Esophagus mucosa (tissue), 1 donor: Measurements from ENCODE around the gene NTM. TPM values are rescaled to one million over a fixed set of nuclear protein-coding genes. Genes with fewer than 3 reads are reported as not detected.
A peak's percentile ranks its signal among the peaks of the same experiment; 100 is the strongest.

Source experiments
- ATAC-seq: fragments of 200-7000 bp; cut with Tn5 transposase; one replicate; pipeline ENCODE4 v1.9.1; 2020
- total RNA-seq: library from RNA; stranded (reverse); gene quantifications from one replicate; pipeline ENCODE4 v1.2.4, GENCODE V29; 2023
- donor health status: DM: yes; HTN: yes; CAD: no.

The NTM gene
- total RNA-seq, 1 donor from 2014 or later = 0.92 TPM

DNA sequence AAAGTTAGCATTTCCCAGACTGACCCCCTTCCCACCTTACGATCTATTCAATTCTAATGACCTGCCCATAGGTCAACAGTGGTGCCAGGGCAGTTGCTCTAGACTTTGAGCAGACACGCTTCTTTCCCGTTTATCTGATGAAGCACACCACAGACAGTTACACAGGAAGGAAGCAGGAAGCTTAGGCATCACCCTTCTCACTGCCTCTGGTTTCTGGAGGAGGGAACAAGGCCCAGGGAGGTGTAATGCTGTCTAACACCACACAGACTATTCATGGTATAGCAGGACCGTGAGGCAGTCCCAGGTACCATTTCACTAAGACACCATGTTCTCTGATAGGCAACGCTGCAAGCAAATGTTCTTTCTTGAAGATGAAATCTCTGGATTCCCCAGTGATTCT is 279.4 kb downstream of the NTM start:
- ATAC-seq = no peak

DNA sequence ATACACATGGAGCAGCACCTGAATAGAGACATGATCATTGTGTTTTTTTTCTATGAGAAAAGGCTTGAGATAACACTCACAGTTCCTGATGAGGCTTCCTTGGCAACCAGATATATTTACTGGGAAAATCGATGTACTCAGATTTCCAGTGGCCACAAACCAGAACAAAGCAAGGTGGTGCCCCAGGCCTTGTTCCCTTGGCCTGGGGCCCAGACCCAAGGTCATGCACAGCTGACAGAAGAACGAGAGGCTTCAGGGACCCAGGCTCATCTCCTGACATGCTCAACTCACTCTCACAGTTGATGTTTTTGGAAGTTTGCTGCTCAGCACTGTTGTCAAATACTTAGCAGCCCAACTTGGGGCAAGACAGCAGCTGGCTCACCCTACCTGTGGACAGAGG is 281.8 kb downstream of the NTM start:
- no peak for ATAC-seq

DNA sequence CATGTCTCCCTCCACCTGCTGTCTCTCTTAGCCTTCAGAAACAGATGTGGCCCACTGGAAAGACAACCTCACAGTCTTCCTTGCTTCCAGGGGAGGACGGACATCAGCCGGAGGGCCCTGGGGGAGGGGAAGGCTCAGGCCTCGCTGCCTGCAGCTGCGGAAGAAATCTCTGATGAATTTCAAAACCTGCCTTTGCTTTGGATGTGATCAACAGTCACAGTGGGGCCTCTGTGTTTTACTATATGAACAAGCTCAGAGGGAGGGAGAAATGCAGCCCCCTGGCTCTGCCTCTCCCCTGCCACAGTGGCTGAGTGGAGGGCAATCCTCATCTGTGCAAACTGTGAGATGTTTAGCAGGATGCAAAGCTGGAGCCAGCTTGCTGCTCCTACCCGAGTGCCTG is 282.8 kb downstream of the NTM start:
- ATAC-seq = no peak

GRCh38 chr11:131654849-131655248 is 284.4 kb downstream of the NTM start:
- ATAC-seq = no peak

- ATAC-seq = no peak
Measured at GRCh38 chr11:131656179-131656838, 285.9 kb downstream of the NTM start.

DNA sequence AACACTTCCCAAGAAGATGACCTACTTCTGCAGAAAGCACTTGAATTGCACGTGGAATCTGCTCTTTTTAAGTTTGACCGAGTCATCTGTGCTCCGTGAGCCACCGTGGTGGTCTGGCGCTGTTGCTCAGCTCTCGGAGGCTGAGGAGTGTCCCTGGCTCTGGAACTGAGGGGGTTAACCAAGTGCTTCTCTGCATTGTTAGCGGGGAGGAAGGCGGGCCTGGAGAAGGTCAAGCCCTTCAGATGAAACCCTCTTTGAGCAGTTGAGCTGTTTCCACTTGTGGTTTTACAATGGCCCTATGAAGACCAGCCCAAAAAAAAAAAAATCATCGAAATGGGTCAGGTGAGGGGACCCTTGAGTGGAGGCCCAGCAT is 286.4 kb downstream of the NTM start:
- no peak for ATAC-seq

- no peak for ATAC-seq
Measured at GRCh38 chr11:131658414-131658813, 288.0 kb downstream of the NTM start.

DNA sequence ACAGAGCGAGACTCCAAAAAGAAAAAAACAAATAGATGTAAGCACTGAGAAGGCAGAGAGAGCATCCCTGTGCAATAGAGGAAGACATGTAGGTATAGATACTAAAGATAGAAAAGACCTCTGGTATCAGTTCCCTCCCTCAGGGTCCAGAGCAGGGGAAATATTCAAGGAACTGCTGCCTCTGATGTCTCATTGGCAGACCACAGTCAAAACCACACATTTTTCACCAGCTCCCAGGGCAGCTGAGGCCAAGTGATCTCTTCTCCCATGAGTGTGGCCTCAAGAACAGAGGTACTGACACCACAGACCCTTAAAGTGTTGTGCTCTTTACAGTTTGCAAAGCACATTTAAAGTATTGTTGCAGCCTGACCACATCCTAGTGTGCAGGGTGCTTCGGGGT is 288.5 kb downstream of the NTM start:
- no peak for ATAC-seq

DNA sequence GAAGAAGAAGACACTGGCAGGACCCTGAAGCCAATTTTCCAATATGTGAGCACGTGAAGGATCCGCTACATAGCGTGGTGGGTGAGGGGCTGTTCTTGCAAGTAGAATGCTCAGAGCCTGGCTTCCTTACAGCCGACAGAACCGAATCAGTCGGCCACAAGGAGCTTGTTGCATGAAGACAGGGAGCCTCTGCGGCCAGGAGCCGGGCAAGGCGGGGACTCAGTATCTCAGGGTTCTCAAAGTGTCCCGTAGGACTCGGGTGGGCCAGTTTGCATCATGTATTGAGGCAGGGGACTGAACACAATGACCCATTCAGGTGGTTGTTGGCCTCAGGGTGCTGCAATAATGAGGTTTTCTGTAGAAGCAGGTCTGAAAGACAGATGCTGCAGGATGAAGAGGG is 289.5 kb downstream of the NTM start:
- no peak for ATAC-seq

GRCh38 chr11:131661132-131661531 is 290.7 kb downstream of the NTM start:
- ATAC-seq = no peak

GRCh38 chr11:131662317-131662972 is 292.0 kb downstream of the NTM start:
- ATAC-seq = no peak

GRCh38 chr11:131662993-131663392 is 292.6 kb downstream of the NTM start:
- no peak for ATAC-seq

DNA sequence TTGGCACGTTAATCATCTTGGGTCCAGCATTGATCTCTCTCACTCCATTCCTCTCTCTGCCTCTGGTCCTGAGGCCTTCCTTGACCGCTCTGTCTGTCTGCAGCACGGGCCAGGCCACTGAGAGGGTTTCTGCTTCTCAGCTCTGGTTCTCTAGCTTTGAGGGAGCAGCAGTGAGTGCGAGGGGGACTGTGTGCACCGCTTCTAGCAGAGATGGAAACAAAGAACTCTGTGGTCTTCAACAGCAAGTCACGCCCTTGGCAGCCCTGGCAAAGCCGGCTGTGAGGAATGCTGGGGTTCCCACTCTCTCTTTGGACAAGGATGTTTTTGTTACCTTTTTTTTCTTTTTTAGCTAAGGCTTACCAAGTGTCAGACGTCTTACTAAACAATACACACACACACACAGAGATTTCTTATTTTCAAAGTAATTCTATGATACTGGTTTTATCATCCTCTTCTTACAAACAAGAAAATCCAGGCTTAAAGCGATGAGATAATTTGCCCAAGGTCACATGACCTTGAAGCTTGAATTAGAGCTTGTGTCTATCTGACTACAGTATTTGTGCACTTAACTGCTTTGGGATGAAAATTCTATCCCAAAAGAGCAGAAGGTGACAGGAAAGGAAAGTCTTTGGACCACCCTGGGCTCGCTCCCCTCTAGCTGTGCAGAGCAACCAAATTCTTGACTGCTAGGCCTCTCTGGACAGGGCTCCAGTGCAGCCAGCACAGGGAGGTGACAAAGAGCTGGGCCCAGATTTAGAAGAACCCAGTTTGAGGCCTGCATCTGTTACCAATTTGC is 293.2 kb downstream of the NTM start:
- no peak for ATAC-seq

DNA sequence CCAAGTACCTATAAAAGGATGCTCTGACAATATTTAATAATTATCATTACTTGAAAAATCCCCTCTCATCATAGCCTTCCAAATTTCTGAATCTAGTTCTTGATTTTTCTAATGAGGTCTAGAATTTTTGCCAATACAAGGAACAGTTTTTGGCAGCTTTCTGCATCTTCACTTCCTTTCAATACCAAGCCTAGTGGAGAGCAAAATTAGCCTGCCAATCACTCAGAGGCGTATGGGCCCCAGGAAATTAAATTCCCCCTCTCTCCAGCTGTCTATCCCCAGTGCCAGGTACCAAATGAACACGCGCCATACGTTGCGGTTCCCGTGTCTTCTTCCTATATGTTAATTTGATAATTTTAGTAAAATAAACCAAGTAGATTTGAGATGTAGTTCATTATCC is 293.9 kb downstream of the NTM start:
- ATAC-seq = no peak

- no peak for ATAC-seq
Measured at GRCh38 chr11:131664816-131665215, 294.4 kb downstream of the NTM start.

DNA sequence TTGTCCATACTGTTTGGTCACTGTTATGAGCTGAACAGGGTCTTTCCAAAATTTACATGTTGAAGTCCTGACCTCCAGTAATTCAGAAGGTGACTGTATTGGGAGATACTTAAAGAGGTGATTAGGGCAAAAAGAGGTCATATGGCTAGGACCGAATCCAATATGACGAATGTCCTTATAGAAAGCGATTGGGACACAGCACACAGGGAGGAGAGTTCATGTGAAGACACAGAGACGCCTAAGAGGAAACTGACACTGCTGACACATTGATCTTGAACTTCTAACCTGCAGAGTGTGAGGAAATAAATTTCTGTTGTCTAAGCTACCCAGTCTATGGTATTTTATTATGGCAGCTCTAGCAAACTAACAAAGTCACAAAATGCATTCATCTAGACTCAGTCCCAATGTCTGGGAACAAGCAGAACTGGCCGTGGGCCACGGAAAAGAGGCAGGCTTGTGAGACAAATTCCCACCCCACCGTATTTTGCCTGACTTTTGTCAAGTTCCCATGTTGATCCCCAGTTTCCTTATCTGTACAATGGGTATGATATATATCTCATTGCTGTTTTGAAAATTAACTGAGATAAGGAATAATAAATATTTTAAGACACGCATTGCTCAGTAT is 295.0 kb downstream of the NTM start:
- ATAC-seq = no peak

DNA sequence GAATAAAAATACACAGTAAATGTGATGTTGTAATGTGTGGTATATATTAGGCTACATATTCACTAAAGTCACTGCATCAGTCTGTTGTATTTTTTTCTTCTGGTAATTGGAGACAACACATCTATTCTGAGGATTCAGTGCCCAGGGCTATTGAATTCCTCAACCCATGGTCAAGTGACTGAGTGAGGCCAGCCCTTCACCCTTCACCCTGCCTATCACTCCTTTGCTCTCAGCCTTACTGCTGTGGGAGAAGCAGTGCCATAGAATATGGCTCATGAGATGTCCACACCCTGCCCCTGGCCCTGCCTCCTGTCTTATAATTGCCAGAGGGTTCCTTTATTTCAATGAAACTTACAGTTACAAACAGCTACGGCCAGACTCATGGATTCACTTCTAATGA is 295.6 kb downstream of the NTM start:
- no peak for ATAC-seq

- no peak for ATAC-seq
Measured at GRCh38 chr11:131666617-131667016, 296.2 kb downstream of the NTM start.

DNA sequence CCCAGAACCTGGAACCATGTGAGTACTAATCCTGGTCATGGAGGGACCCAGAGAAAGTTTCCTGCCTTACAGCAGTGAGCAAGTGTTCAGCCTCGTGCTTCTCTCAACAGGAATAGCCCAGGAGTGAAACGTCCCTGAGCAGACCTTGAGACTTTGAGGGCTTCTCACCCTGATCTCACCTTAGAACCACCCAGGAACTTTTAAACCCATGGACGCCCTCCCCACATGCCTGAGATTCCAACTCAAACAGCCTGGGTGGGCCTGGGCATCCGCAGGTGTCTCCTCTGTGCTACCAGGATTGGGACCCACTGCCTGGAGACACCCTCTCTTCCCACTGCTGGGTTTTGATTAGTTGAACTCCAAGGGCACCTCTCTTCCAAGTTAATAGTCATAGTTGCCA is 297.2 kb downstream of the NTM start:
- ATAC-seq = no peak

- ATAC-seq = peak; percentile 58
Measured at GRCh38 chr11:131668500-131669400, 298.3 kb downstream of the NTM start.

DNA sequence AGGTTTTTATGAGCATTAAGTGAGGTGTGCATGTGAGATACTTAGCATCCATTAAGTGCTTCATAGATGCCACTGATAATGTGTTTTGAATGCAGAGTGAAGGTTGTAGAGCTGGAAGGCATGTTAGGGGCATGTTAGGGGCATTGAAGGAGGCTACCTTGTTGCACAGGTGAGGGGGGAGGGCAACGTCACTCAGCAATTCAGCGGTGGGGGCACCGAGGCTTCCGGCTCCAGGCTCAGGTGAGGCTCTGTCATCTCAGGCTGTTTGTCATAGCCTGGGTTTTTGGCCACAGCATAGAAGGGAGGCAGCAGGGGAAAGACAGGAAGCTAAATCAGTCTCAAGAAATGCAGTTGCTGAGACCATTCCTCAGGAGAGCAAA is 299.0 kb downstream of the NTM start:
- no peak for ATAC-seq

DNA sequence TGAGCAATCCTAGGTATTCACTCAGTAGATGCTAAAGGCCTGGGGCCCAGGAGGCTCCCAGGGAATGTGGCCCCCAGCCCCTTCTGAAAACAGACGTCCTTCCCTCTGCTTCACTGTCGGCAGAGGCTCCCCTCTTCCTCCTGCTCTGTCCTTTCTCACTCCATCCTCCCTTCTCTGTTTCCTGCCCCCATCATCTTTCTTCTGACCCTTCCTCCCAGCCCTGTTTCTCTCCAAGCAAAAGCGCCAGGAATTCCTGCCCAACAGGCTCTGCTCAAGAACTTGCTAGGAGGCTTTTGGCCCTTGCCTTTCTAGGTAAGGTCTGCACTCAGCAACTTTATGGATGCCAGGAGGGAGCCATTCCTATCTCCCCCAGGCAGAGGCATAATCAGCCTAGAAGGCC is 300.5 kb downstream of the NTM start:
- no peak for ATAC-seq
